22Rv1 (cell line): ENCODE results near the gene OLFML3.

Experiments
- ZFX ChIP-seq: fragments of 450-650 bp; IDR thresholded peaks from 2 replicates; pipeline ENCODE4 v1.6.1; 2017; ENCODE audit warnings: antibody characterized with exemption, borderline replicate concordance
- TF ChIP-seq, protein P1 (sequence below): fragments of 450-650 bp; IDR thresholded peaks from 2 replicates; pipeline ENCODE4 v1.5.1; 2017; ENCODE audit warnings: mild to moderate bottlenecking

DNA sequence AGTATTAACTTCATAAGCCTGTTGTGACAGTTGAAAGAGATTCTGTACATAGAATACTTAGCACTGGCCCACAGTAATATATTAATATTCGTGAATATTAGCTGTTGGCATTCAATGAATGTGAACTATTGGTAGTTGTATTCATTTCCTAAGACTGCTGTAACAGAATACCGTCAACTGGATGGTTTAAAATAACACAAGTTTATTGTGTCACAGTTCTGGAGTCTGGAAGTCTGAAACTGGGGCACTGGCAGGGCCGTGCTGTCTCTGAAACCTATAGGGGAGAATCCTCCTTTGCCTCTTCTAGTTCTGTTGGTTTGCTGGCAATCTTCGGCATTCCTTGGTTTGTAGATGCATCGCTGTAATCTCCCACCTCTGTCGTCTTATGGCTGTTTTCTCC, 47.5 kb downstream of the OLFML3 start:
- TF ChIP-seq, protein P1, sequence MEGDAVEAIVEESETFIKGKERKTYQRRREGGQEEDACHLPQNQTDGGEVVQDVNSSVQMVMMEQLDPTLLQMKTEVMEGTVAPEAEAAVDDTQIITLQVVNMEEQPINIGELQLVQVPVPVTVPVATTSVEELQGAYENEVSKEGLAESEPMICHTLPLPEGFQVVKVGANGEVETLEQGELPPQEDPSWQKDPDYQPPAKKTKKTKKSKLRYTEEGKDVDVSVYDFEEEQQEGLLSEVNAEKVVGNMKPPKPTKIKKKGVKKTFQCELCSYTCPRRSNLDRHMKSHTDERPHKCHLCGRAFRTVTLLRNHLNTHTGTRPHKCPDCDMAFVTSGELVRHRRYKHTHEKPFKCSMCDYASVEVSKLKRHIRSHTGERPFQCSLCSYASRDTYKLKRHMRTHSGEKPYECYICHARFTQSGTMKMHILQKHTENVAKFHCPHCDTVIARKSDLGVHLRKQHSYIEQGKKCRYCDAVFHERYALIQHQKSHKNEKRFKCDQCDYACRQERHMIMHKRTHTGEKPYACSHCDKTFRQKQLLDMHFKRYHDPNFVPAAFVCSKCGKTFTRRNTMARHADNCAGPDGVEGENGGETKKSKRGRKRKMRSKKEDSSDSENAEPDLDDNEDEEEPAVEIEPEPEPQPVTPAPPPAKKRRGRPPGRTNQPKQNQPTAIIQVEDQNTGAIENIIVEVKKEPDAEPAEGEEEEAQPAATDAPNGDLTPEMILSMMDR: no peak
- no peak for TF ChIP-seq ZFX
